GM23338 (cell line): Measurements from ENCODE around the gene CEP295NL. TPM values are rescaled to one million over a fixed set of nuclear protein-coding genes. Genes with fewer than 3 reads are reported as not detected.

Experiments
- ATAC-seq: fragments of 200-7000 bp; cut with Tn5 transposase; 3 replicates; pipeline ENCODE4 v1.9.1; 2020
- DNase-seq: peaks from one replicate; pipeline ENCODE4 v3.0.0-alpha.2; 2015; ENCODE audit warnings: low spot score
- H2AFZ ChIP-seq: fragments of 200-600 bp; sonication (generic); 2 replicates; pipeline ENCODE4 v1.8.0; 2016; ENCODE audit warnings: antibody characterized with exemption, mild to moderate bottlenecking, moderate library complexity
- H3F3A ChIP-seq: fragments of 200-600 bp; sonication (generic); replicated peaks from 2 replicates; pipeline ENCODE4 v1.8.0; 2017; ENCODE audit warnings: antibody characterized with exemption, mixed run types, low read depth
- H3K27ac ChIP-seq: fragments of 200-600 bp; sonication (generic); 2 replicates; pipeline ENCODE4 v1.6.1; 2016; ENCODE audit warnings: low read depth
- H3K27me3 ChIP-seq: fragments of 200-600 bp; sonication (generic); 2 replicates; pipeline ENCODE4 v1.8.0; 2016; ENCODE audit warnings: mild to moderate bottlenecking, mixed run types, moderate library complexity; ENCODE audit not compliant: insufficient read depth
- H3K36me3 ChIP-seq: fragments of 200-600 bp; sonication (generic); 2 replicates; pipeline ENCODE4 v1.8.0; 2016; ENCODE audit warnings: mild to moderate bottlenecking; ENCODE audit not compliant: insufficient read depth
- H3K4me1 ChIP-seq: fragments of 200-600 bp; sonication (generic); 2 replicates; pipeline ENCODE4 v1.8.0; 2016; ENCODE audit warnings: mild to moderate bottlenecking, moderate library complexity; ENCODE audit not compliant: insufficient read depth
- H3K4me2 ChIP-seq: fragments of 200-600 bp; sonication (generic); 2 replicates; pipeline ENCODE4 v1.7.1; 2017; ENCODE audit warnings: mixed run types
- H3K4me3 ChIP-seq: fragments of 200-600 bp; sonication (generic); 2 replicates; pipeline ENCODE4 v1.6.1; 2016; ENCODE audit warnings: mixed run types
- H3K79me2 ChIP-seq: fragments of 200-600 bp; sonication (generic); replicated peaks from 2 replicates; pipeline ENCODE4 v1.8.0; 2017; ENCODE audit warnings: mild to moderate bottlenecking; ENCODE audit not compliant: insufficient read depth
- H3K9me2 ChIP-seq: fragments of 200-600 bp; sonication (generic); 2 replicates; pipeline ENCODE4 v1.8.0; 2017; ENCODE audit not compliant: insufficient read depth
- H4K20me1 ChIP-seq: fragments of 200-600 bp; sonication (generic); replicated peaks from 2 replicates; pipeline ENCODE4 v1.8.0; 2017; ENCODE audit warnings: mild to moderate bottlenecking; ENCODE audit not compliant: insufficient read depth
- H3K27ac Mint-ChIP-seq: 2 replicates; pipeline ENCODE4 v1.8.0; 2020; ENCODE audit warnings: inconsistent platforms, mild to moderate bottlenecking, moderate library complexity, mixed read lengths
- H3K27me3 Mint-ChIP-seq: 3 replicates; pipeline ENCODE4 v1.8.0; 2022; ENCODE audit warnings: low read depth, mild to moderate bottlenecking, moderate library complexity, mixed read lengths, inconsistent platforms; ENCODE audit not compliant: insufficient read depth, poor library complexity
- H3K36me3 Mint-ChIP-seq: 3 replicates; pipeline ENCODE4 v1.8.0; 2021; ENCODE audit warnings: low read depth, mild to moderate bottlenecking, inconsistent platforms, moderate library complexity, mixed read lengths
- H3K4me1 Mint-ChIP-seq: 3 replicates; pipeline ENCODE4 v1.8.0; 2020; ENCODE audit warnings: mild to moderate bottlenecking, inconsistent platforms, mixed read lengths
- H3K4me3 Mint-ChIP-seq: 3 replicates; pipeline ENCODE4 v1.8.0; 2021; ENCODE audit warnings: moderate library complexity, mild to moderate bottlenecking, inconsistent platforms, mixed read lengths
- H3K9me3 Mint-ChIP-seq: 3 replicates; pipeline ENCODE4 v1.8.0; 2020; ENCODE audit warnings: moderate library complexity, mild to moderate bottlenecking, inconsistent platforms, mixed read lengths
- CTCF ChIP-seq, 2 experiments: fragments of 200-600 bp in 1 of 2; sonication (generic) in 1 of 2; conservative IDR thresholded peaks; 2 replicates each; pipeline versions ENCODE4 v1.5.1 to v1.6.1; 2016 to 2017; ENCODE audit warnings: antibody characterized with exemption in 2 of 2, low read depth in 2 of 2, mild to moderate bottlenecking in 2 of 2, moderate library complexity in 1 of 2
- ETS1 ChIP-seq: IDR thresholded peaks from 2 replicates; pipeline ENCODE4 v1.6.1; 2016; ENCODE audit warnings: antibody characterized with exemption
- EZH2phosphoT487 ChIP-seq: fragments of 200-600 bp; sonication (generic); IDR thresholded peaks from one replicate; pipeline ENCODE4 v1.8.1; 2018; ENCODE audit warnings: antibody characterized with exemption; ENCODE audit not compliant: unreplicated experiment
- JUNB ChIP-seq: IDR thresholded peaks from one replicate; pipeline ENCODE4 v1.6.1; 2016; ENCODE audit warnings: antibody characterized with exemption; ENCODE audit not compliant: unreplicated experiment
- NANOG ChIP-seq: IDR thresholded peaks from 2 replicates; pipeline ENCODE4 v1.6.1; 2016; ENCODE audit warnings: antibody characterized with exemption, borderline replicate concordance
- POLR2AphosphoS5 ChIP-seq: IDR thresholded peaks from 2 replicates; pipeline ENCODE4 v1.6.1; 2016; ENCODE audit warnings: antibody characterized with exemption, low read depth
- REST ChIP-seq: IDR thresholded peaks from one replicate; pipeline ENCODE4 v1.6.1; 2018; ENCODE audit warnings: antibody characterized with exemption; ENCODE audit not compliant: unreplicated experiment
- STAT1 ChIP-seq: IDR thresholded peaks from one replicate; pipeline ENCODE4 v1.6.1; 2016; ENCODE audit warnings: antibody characterized with exemption; ENCODE audit not compliant: unreplicated experiment
- ZNF114 ChIP-seq: fragments of 250-450 bp; sonication (Bioruptor Pico); IDR thresholded peaks from 2 replicates; pipeline ENCODE4 v1.5.0; 2020; ENCODE audit warnings: mild to moderate bottlenecking, moderate library complexity
- ZNF462 ChIP-seq: fragments of 250-450 bp; sonication (Bioruptor Pico); IDR thresholded peaks from 2 replicates; pipeline ENCODE4 v1.5.0; 2020; ENCODE audit warnings: mild to moderate bottlenecking, moderate library complexity
- polyA plus RNA-seq: library from polyadenylated mRNA; unstranded; fragments of >200 nt; fragmentation: Nextera tagmentation; extraction: Ambion mirVana; gene quantifications from 2 replicates; pipeline ENCODE4 v1.2.1, GENCODE V29; 2016
- total RNA-seq: library from RNA; depleted of rRNA; stranded (reverse); fragments of >200 nt; shearing (Covaris generic); gene quantifications from 2 replicates; pipeline ENCODE4 v1.2.3, GENCODE V29; 2014

The CEP295NL gene
- total and polyA plus RNA-seq, 2 experiments from 2014 or later, result 0.69 TPM; not detected in 1

- H3K27me3 ChIP-seq, result no peaks in the 10 kb centered on the region
- H3K79me2 ChIP-seq, result no peaks in the 10 kb centered on the region
- no peak overlapping the region for H3K4me3 Mint-ChIP-seq
- no peaks in the 10 kb centered on the region; the same call in 2 of the 3 replicates for H3K9me3 Mint-ChIP-seq
- H3K27ac ChIP-seq, result no peak overlapping the region
- no peaks in the 10 kb centered on the region for H3K9me2 ChIP-seq
- H3K27me3 Mint-ChIP-seq, result peaks cover 2% of the 10 kb centered on the region
- no peak for TF ChIP-seq CTCF (conservative IDR thresholded peaks at IDR 0.05; ENCODE audit: low read depth in 2 of 2)
- H3K4me3 ChIP-seq, result no peak overlapping the region
- DNase-seq (no peak), ATAC-seq (no peak)
- no peaks in the 10 kb centered on the region; the same call in 2 of the 3 replicates for H3K4me1 Mint-ChIP-seq
- no peaks in the 10 kb centered on the region for H3F3A ChIP-seq
- H3K36me3 ChIP-seq, result no peaks in the 10 kb centered on the region
- H2AFZ ChIP-seq, result no peak overlapping the region
- no peaks in the 10 kb centered on the region for H4K20me1 ChIP-seq
- no peak overlapping the region for H3K27ac Mint-ChIP-seq
- H3K4me1 ChIP-seq, result no peaks in the 10 kb centered on the region
- H3K36me3 Mint-ChIP-seq, result no peaks in the 10 kb centered on the region
- no peak overlapping the region for H3K4me2 ChIP-seq
Measured at GRCh38 chr17:78849026-78849425, 54.0 kb downstream of the CEP295NL start.

- H3K27me3 ChIP-seq, result no peaks in the 10 kb centered on the region
- no peak overlapping the region for H3K4me3 ChIP-seq
- no peaks in the 10 kb centered on the region for H4K20me1 ChIP-seq
- no peak overlapping the region for H3K27ac ChIP-seq
- H3K4me2 ChIP-seq, result no peak overlapping the region
- H3K4me1 ChIP-seq, result no peaks in the 10 kb centered on the region
- H3K4me3 Mint-ChIP-seq, result no peak overlapping the region
- ATAC-seq (no peak), DNase-seq (no peak)
- no peaks in the 10 kb centered on the region for H3K9me2 ChIP-seq
- peaks cover 2% of the 10 kb centered on the region; the same call in 2 of the 3 replicates for H3K4me1 Mint-ChIP-seq
- no peak overlapping the region for H2AFZ ChIP-seq
- H3K36me3 Mint-ChIP-seq, result no peaks in the 10 kb centered on the region
- no peaks in the 10 kb centered on the region; the same call in 2 of the 3 replicates for H3K9me3 Mint-ChIP-seq
- no peaks in the 10 kb centered on the region for H3K36me3 ChIP-seq
- H3K27ac Mint-ChIP-seq, result no peak overlapping the region
- H3K27me3 Mint-ChIP-seq, result peaks cover 3% of the 10 kb centered on the region
- no peaks in the 10 kb centered on the region for H3K79me2 ChIP-seq
- H3F3A ChIP-seq, result 0 out of 2 replicates have a peak, but pooled peaks cover 3% of the 10 kb centered on the region
- TF ChIP-seq NANOG (no peak), ZNF114 (no peak), EZH2phosphoT487 (no peak), ZNF462 (CRISPR knock-in tag) (no peak), POLR2AphosphoS5 (no peak), JUNB (no peak), STAT1 (no peak), ETS1 (no peak), REST (no peak)
Measured at GRCh38 chr17:78847052-78847451, 55.9 kb downstream of the CEP295NL start.
